ENCODE measurements around the gene RNF212. TPM values are rescaled to one million over a fixed set of nuclear protein-coding genes. Genes with fewer than 3 reads are reported as not detected.

RNF212 gene
- total and polyA plus RNA-seq, 2 of the 13 experiments (the other 11 are each of a cell fraction or from before 2014, with no cell fraction given), result not detected

DNA sequence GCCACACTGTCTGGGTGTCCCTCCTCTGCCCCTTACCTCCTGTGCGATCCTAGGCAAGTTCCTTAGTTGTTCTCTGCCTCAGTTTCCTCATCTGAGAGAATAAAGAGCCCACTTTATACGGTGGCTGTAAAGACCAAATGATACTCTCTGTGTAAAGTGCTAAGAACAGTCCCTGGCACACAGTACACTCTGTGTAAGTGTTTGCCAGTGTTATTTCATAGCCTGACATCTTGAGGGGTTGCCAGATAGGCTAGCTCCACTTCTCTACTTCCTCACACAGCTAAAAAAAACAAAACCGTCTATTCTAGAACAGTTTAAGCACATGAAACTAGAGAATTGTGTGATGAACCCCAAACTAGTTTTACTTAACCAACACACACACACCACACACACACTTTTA lies 42.0 kb upstream of the RNF212 start:
- ChIA-PET POLR2A (no interaction called here), CTCF (ENCODE audit: low intra/inter-chr PET ratio, low total read pairs) (no interaction called here)
- Histone ChIP-seq H3K4me3 (replicated peaks in 1 of 3; ENCODE audit: insufficient read depth in 1 of 3, low read depth in 2 of 3, low read length in 3 of 3) (no peak overlapping the region), H3K36me3 (replicated peaks in 1 of 2; ENCODE audit: control insufficient read depth in 1 of 2, insufficient read depth in 2 of 2, low read length in 2 of 2) (no peaks in the 10 kb centered on the region), H2AFZ (ENCODE audit: low read length) (no peak overlapping the region), H3K79me2 (ENCODE audit: insufficient read depth, low read length) (no peaks in the 10 kb centered on the region), H3K4me1 (ENCODE audit: insufficient read depth, low read length) (peaks cover 26% of the 10 kb centered on the region), H3K9me3 (ENCODE audit: low read length) (no peaks in the 10 kb centered on the region; the same call in 1 of the 2 replicates), H3K9ac (ENCODE audit: insufficient read depth, low read depth, low read length) (no peak overlapping the region), H3K27ac (ENCODE audit: extremely low read length, insufficient read depth, low read length) (no peak overlapping the region), H3K4me2 (ENCODE audit: low read depth, low read length) (no peak overlapping the region), H4K20me1 (ENCODE audit: insufficient read depth, low read length) (no peaks in the 10 kb centered on the region), H3K27me3 (ENCODE audit: control insufficient read depth in 1 of 2, insufficient read depth in 2 of 2, low read length in 2 of 2) (peaks cover 7 to 38% of the 10 kb centered on the region in 2 experiments; a peak in 4 of 5 replicates)
- in situ Hi-C loops (cut with HindIII; ENCODE audit: extremely low pct_ligation_motif_present, low pct_unique_long_range_greater_than_20kb), result no loop called here
- intact Hi-C loops (cut with micrococcal nuclease; ENCODE audit: unreplicated experiment), result no loop called here
- 2% methylated on average over 3 of the region's 3 CpGs for WGBS (ENCODE audit: low lambda C conversion rate)
- DNase-seq (ENCODE audit: low spot score) (no peak), ATAC-seq (no peak), FAIRE-seq (no peak)
- TF ChIP-seq NR2C2 (CRISPR knock-in tag; IDR thresholded peaks at IDR 0.05; ENCODE audit: borderline replicate concordance) (no peak), XRCC5 (optimal IDR thresholded peaks at IDR 0.05; ENCODE audit: low read length) (no peak), ZNF263 (CRISPR knock-in tag; IDR thresholded peaks at IDR 0.05) (no peak), PHB2 (IDR thresholded peaks at IDR 0.05; ENCODE audit: partially characterized antibody) (no peak), ZNF343 (CRISPR knock-in tag; IDR thresholded peaks at IDR 0.05) (no peak), TEF (CRISPR knock-in tag; IDR thresholded peaks at IDR 0.05) (no peak), ZNF784 (CRISPR knock-in tag; IDR thresholded peaks at IDR 0.05; ENCODE audit: borderline replicate concordance) (no peak), ZSCAN22 (CRISPR knock-in tag; IDR thresholded peaks at IDR 0.05) (no peak), SOX5 (CRISPR knock-in tag; IDR thresholded peaks at IDR 0.05; ENCODE audit: borderline replicate concordance) (no peak), SMC3 (IDR thresholded peaks at IDR 0.05; ENCODE audit: low read length) (no peak), EED (CRISPR knock-in tag; IDR thresholded peaks at IDR 0.05) (no peak), YY1 (IDR thresholded peaks at IDR 0.05; ENCODE audit: insufficient read depth, insufficient replicate concordance, low read depth, low read length) (no peak), FOSL1 (CRISPR knock-in tag; IDR thresholded peaks at IDR 0.05; ENCODE audit: borderline replicate concordance) (no peak), ZNF577 (CRISPR knock-in tag; IDR thresholded peaks at IDR 0.05; ENCODE audit: borderline replicate concordance, low read depth) (no peak)
- TF ChIP-seq, protein P1, sequence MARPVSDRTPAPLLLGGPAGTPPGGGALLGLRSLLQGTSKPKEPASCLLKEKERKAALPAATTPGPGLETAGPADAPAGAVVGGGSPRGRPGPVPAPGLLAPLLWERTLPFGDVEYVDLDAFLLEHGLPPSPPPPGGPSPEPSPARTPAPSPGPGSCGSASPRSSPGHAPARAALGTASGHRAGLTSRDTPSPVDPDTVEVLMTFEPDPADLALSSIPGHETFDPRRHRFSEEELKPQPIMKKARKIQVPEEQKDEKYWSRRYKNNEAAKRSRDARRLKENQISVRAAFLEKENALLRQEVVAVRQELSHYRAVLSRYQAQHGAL (CRISPR knock-in tag; IDR thresholded peaks at IDR 0.05; ENCODE audit: not compliant biosample characterization), result no peak
- BruUV-seq (replicated peaks), result no TSS peak

Data from HepG2 (cell line).